NCI-H510A (cell line): Measurements from ENCODE around the gene ZNF24.
A peak's percentile ranks its signal among the peaks of the same experiment; 100 is the strongest.

ENCODE experiments used
- DNase-seq: peaks from one replicate; lab custom pipeline; 2025; lab: John Stamatoyannopoulos, UW

The ZNF24 gene

GRCh38 chr18:35291166-35291565, 53.1 kb downstream of the ZNF24 start:
- no peak for DNase-seq

- DNase-seq, result peak; percentile 97
Observed at GRCh38 chr18:35290094-35290735, 54.0 kb downstream of the ZNF24 start, which contains the start of gene ZSCAN30. TSS of gene ZSCAN30 (minus strand) at chr18:35290229. CDS start at chr18:35264352, 25,877 bp downstream.

DNA sequence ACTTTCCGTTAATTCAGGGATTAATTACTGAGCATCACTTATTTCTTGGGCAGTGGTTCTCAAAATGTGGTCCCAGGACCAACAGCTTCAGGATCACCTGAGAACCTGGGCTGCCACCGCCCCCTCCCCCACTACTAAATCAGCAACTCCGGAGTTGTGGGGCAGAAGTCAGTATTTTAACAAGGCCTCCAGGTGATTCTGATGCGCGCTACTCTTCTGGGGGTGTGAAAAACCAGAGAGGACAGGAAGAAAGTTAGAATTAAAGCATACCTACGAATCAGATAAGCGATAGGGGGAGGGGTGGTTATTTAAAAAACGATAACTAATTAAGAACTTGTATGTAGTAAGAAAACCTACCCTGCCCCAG, 54.5 kb downstream of the ZNF24 start:
- peak; percentile 48 for DNase-seq

- DNase-seq, result no peak
Observed at GRCh38 chr18:35289293-35289692, 54.9 kb downstream of the ZNF24 start.

DNA sequence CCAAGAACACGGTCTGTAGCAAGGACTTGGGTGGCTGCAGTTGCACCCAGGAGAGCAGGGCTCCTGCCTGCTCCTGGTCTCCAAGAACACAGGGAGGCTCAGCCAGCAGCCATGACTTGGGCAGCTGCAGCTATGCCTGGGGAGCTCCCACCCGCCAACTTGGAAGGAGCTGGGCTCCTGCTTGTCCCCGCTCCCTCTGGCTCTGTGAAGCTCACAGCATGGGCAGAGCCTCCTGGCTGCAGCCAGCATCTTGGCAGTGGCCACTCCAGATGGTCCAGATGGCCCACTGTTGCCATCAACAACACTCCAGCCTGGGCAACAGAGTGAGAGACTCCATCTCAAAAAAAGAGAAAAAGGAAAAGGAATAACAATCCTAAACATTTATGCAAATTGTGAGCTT, 59.4 kb downstream of the ZNF24 start:
- no peak for DNase-seq

GRCh38 chr18:35283923-35284794, 60.1 kb downstream of the ZNF24 start:
- DNase-seq, result no peak

DNA sequence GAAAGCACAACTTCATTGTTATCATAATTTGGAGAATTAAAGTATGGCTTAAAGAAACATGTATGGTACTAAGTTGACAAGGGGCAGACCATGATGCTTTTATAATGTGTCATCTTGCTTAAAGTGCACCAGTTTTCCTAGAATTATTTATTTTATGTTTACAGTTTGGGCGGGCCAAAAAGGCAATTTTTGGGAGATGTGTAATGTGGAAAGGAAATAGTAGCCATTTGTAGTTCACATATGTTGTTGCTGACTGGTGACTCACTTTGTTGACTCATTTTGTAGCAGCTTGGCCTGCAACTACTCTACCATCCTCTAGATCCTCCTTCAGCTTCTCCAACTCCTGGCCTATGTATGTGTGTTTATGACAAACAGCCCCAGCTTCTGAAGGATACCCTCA, 61.9 kb downstream of the ZNF24 start:
- DNase-seq, result no peak
